HG03280 (cell line): Measurements from ENCODE around the gene PPDPF.
"Not testable (repeated sequence)": the region's sequence is repeated elsewhere in the genome, so short reads cannot be mapped to it uniquely, and the experiment has no call there.

ENCODE experiments used
- ATAC-seq: cut with Tn5 transposase; IDR thresholded peaks from one replicate; pipeline ENCODE4 v1.9.1; 2021; ENCODE audit warnings: mild to moderate bottlenecking, moderate library complexity; ENCODE audit not compliant: unreplicated experiment

The PPDPF gene

GRCh38 chr20:63561624-63562396, 41.2 kb downstream of the PPDPF start:
- ATAC-seq: no peak

GRCh38 chr20:63562461-63563224, 42.1 kb downstream of the PPDPF start:
- no peak for ATAC-seq

- no peak for ATAC-seq
Observed at GRCh38 chr20:63563225-63563935, 42.8 kb downstream of the PPDPF start.

GRCh38 chr20:63564036-63564810, 43.7 kb downstream of the PPDPF start:
- ATAC-seq: no peak

- no peak for ATAC-seq
Observed at GRCh38 chr20:63565021-63565698, 44.6 kb downstream of the PPDPF start.

- no peak for ATAC-seq
Observed at GRCh38 chr20:63565699-63566335, 45.3 kb downstream of the PPDPF start.

- no peak for ATAC-seq
Observed at GRCh38 chr20:63566395-63567135, 46.0 kb downstream of the PPDPF start.

GRCh38 chr20:63567136-63567385, 46.5 kb downstream of the PPDPF start:
- ATAC-seq: peak; percentile 1

GRCh38 chr20:63567386-63568169, 47.0 kb downstream of the PPDPF start:
- peak; percentile 59 for ATAC-seq

- ATAC-seq: no peak
Observed at GRCh38 chr20:63568170-63568981, 47.8 kb downstream of the PPDPF start.

GRCh38 chr20:63568986-63569949, 48.7 kb downstream of the PPDPF start:
- no peak for ATAC-seq

- ATAC-seq: no peak
Observed at GRCh38 chr20:63570281-63571086, 49.9 kb downstream of the PPDPF start.

GRCh38 chr20:63571087-63571478, 50.5 kb downstream of the PPDPF start:
- ATAC-seq: not testable (repeated sequence)
